GM12878 (cell line): ENCODE data around the gene HDAC9. TPM values are rescaled to one million over a fixed set of nuclear protein-coding genes. Genes with fewer than 3 reads are reported as not detected.
"Not testable (repeated sequence)": the region's sequence is repeated elsewhere in the genome, so short reads cannot be mapped to it uniquely, and the experiment has no call there.

Source experiments
- ATAC-seq: fragments of 200-7000 bp; cut with Tn5 transposase; 3 replicates; pipeline ENCODE4 v1.9.1; 2020; ENCODE audit warnings: mild to moderate bottlenecking, moderate library complexity
- BruUV-seq: library from RNA; stranded (reverse); fragments of 400-500 nt; replicated peaks from 2 replicates; lab custom pipeline; 2021; lab: Mats Ljungman, UMichigan
- CTCF ChIA-PET: fragments of 300-600 bp; sonication (Branson Sonifier 250); formaldehyde crosslinking; extraction: SDS; loops from one replicate; lab custom pipeline; 2021; ENCODE audit warnings: inconsistent platforms; lab: Yijun Ruan, JAX
- POLR2A ChIA-PET: fragments of 350-600 bp; formaldehyde crosslinking; extraction: SDS; loops from one replicate; lab custom pipeline; 2021; ENCODE audit warnings: inconsistent platforms; lab: Charles Lee
- RAD21 ChIA-PET: fragments of 300-600 bp; sonication (Branson Sonifier 250); formaldehyde crosslinking; loops from one replicate; lab custom pipeline; 2023; ENCODE audit warnings: antibody characterized with exemption; ENCODE audit not compliant: unreplicated experiment; lab: Charles Lee
- SMC1A ChIA-PET: fragments of 300-600 bp; sonication (Branson Sonifier 250); formaldehyde crosslinking; loops from one replicate; lab custom pipeline; 2023; ENCODE audit not compliant: unreplicated experiment, uncharacterized antibody; lab: Charles Lee
- DNase-seq: peaks from one replicate; pipeline ENCODE4 v3.0.0-alpha.2; 2011; ENCODE audit warnings: low read depth, low spot score
- FAIRE-seq: peaks from 3 replicates; lab custom pipeline; 2011; peaks lifted over from hg19 to GRCh38; lab: Jason Lieb, UNC
- H2AFZ ChIP-seq: 2 replicates; pipeline ENCODE4 v1.6.0; 2011; ENCODE audit warnings: low read depth, low read length, control low read depth; ENCODE audit not compliant: control insufficient read depth
- H3K27ac ChIP-seq: 2 replicates; pipeline ENCODE4 v1.5.1; 2011; ENCODE audit warnings: control low read depth; ENCODE audit not compliant: control insufficient read depth, insufficient read depth
- H3K27me3 ChIP-seq, 2 experiments: replicated peaks in 1 of 2; 2 replicates each; pipeline versions ENCODE4 v1.6.0 to v1.6.1; 2011; ENCODE audit warnings: low read length in 1 of 2; ENCODE audit not compliant: control insufficient read depth in 2 of 2, insufficient read depth in 2 of 2
- H3K36me3 ChIP-seq, 2 experiments: 2 replicates each; pipeline ENCODE4 v1.5.1; 2011; ENCODE audit warnings: low read length in 1 of 2; ENCODE audit not compliant: control insufficient read depth in 2 of 2, insufficient read depth in 2 of 2
- H3K4me1 ChIP-seq: 2 replicates; pipeline ENCODE4 v1.6.1; 2011; ENCODE audit warnings: mild to moderate bottlenecking, low read length, moderate library complexity, mixed read lengths; ENCODE audit not compliant: control insufficient read depth, insufficient read depth
- H3K4me2 ChIP-seq: 2 replicates; pipeline ENCODE4 v1.6.0; 2011; ENCODE audit warnings: control low read depth; ENCODE audit not compliant: control insufficient read depth, insufficient read depth
- H3K4me3 ChIP-seq: fragments of 200-600 bp; sonication (generic); 2 replicates; pipeline ENCODE4 v1.5.1; 2016
- H3K79me2 ChIP-seq: 2 replicates; pipeline ENCODE4 v1.6.0; 2011; ENCODE audit warnings: low read length; ENCODE audit not compliant: control insufficient read depth, insufficient read depth
- H3K9ac ChIP-seq: 2 replicates; pipeline ENCODE4 v1.8.0; 2011; ENCODE audit warnings: low read length, control low read depth, mixed read lengths; ENCODE audit not compliant: control insufficient read depth, insufficient read depth
- H3K9me3 ChIP-seq: replicated peaks from 3 replicates; pipeline ENCODE4 v1.5.1; 2011; ENCODE audit warnings: mild to moderate bottlenecking, low read length; ENCODE audit not compliant: control insufficient read depth, insufficient read depth
- H4K20me1 ChIP-seq: 2 replicates; pipeline ENCODE4 v1.6.0; 2011; ENCODE audit not compliant: control insufficient read depth, insufficient read depth
- BMI1 ChIP-seq: fragments of 450-650 bp; IDR thresholded peaks from 2 replicates; pipeline ENCODE4 v1.6.1; 2016; ENCODE audit warnings: mild to moderate bottlenecking, moderate library complexity, borderline replicate concordance
- CHD2 ChIP-seq: IDR thresholded peaks from 2 replicates; pipeline ENCODE4 v1.6.1; 2011; ENCODE audit warnings: low read depth, low read length, improper control_type of control experiment, borderline replicate concordance
- FOS ChIP-seq: IDR thresholded peaks from 3 replicates; pipeline ENCODE4 v1.6.1; 2011; ENCODE audit warnings: borderline replicate concordance; ENCODE audit not compliant: insufficient read length; ENCODE audit errors: extremely low read depth
- FOXK2 ChIP-seq: fragments of 450-650 bp; IDR thresholded peaks from 2 replicates; pipeline ENCODE4 v1.6.1; 2017; ENCODE audit warnings: mild to moderate bottlenecking, moderate library complexity
- PAX5 ChIP-seq: IDR thresholded peaks from 2 replicates; pipeline ENCODE4 v1.6.1; 2011; ENCODE audit warnings: low read depth, low read length, borderline replicate concordance
- SIX5 ChIP-seq: IDR thresholded peaks from 2 replicates; pipeline ENCODE4 v1.6.1; 2011; ENCODE audit warnings: mild to moderate bottlenecking, low read depth, low read length, moderate library complexity; ENCODE audit not compliant: severe bottlenecking
- TARDBP ChIP-seq: IDR thresholded peaks from 2 replicates; pipeline ENCODE4 v1.6.1; 2016; ENCODE audit warnings: borderline replicate concordance
- TBL1XR1 ChIP-seq: IDR thresholded peaks from 2 replicates; pipeline ENCODE4 v1.6.1; 2012; ENCODE audit warnings: low read depth, low read length, improper control_type of control experiment
- YY1 ChIP-seq: IDR thresholded peaks from 2 replicates; pipeline ENCODE4 v1.6.1; 2011; ENCODE audit warnings: low read depth, mild to moderate bottlenecking, low read length
- ZNF207 ChIP-seq: fragments of 450-650 bp; IDR thresholded peaks from 2 replicates; pipeline ENCODE4 v1.6.1; 2014; ENCODE audit warnings: antibody characterized with exemption, mild to moderate bottlenecking, borderline replicate concordance
- WGBS: methylation state at CpG from one replicate; pipeline ENCODE4 v1.1.6; 2016; ENCODE audit warnings: low lambda C conversion rate; ENCODE audit not compliant: insufficient replicate concordance, insufficient coverage; ENCODE audit errors: missing lambda C conversion rate; 5-methylcytosine and 5-hydroxymethylcytosine counted together
- in situ Hi-C: fragments of 300-500 bp; cut with MboI; formaldehyde crosslinking; loops from 9 replicates; pipeline ENCODE4 v1.14.3; 2018; ENCODE audit warnings: mixed read lengths
- intact Hi-C: fragments of 100-400 bp; cut with micrococcal nuclease; formaldehyde crosslinking; loops from one replicate; pipeline ENCODE4 v1.14.2; 2022; ENCODE audit not compliant: unreplicated experiment
- polyA plus RNA-seq, 11 experiments: library from polyadenylated mRNA; depleted of rRNA in 4 of 11; unstranded in 6 of 11; stranded (reverse) in 5 of 11; fragments of >200 nt; fragmentation: Nextera tagmentation in 4 of 11; fragmentation: Illumina TruSeq in 1 of 11; extraction: Ambion mirVana in 4 of 11; extraction: Trizol in 1 of 11; gene quantifications; 1 replicate in 1 of 11; 2 replicates in 10 of 11; pipeline versions ENCODE4 v1.2.1 to v1.2.3, GENCODE V29; 2011 to 2016; ENCODE audit warnings: inconsistent platforms in 2 of 11, missing spikeins in 2 of 11, low read depth in 1 of 11
- total RNA-seq, 4 experiments: library from RNA; depleted of rRNA in 3 of 4; stranded (reverse); fragments of >200 nt in 3 of 4; fragmentation: Illumina TruSeq in 1 of 4; extraction: Trizol in 1 of 4; gene quantifications; 2 replicates each; pipeline versions ENCODE4 v1.2.1 to v1.2.3, GENCODE V29; 2013 to 2021
- TF ChIP-seq, protein P1 (sequence below): fragments of 450-650 bp; IDR thresholded peaks from 2 replicates; pipeline ENCODE4 v1.6.1; 2017; ENCODE audit warnings: borderline replicate concordance

The HDAC9 gene
- total and polyA plus RNA-seq, 10 of the 15 experiments (the other 5 are each of a cell fraction or from before 2014, with no cell fraction given) = 0.73 to 12.8 (median 0.92) TPM

DNA sequence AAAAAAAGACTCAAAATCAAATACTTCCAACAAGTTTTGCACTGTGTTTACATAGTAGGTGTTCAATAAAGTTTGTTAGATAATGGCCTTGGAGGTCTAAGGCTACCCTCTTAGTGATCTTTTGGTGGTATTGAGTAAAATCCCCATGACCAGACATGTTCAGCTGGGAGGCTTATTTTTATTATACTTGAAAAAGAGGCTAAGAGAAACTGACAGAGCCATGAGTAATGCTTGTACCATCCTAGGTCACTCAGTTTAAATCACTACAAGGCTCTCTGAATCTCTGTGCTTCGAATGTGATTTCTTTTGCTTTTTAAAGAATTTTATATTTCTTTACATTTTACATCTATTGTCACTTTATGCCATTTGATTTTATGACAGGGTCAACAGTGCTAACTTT is 531.3 kb downstream of the HDAC9 start (continued):
- TF ChIP-seq, protein P1, sequence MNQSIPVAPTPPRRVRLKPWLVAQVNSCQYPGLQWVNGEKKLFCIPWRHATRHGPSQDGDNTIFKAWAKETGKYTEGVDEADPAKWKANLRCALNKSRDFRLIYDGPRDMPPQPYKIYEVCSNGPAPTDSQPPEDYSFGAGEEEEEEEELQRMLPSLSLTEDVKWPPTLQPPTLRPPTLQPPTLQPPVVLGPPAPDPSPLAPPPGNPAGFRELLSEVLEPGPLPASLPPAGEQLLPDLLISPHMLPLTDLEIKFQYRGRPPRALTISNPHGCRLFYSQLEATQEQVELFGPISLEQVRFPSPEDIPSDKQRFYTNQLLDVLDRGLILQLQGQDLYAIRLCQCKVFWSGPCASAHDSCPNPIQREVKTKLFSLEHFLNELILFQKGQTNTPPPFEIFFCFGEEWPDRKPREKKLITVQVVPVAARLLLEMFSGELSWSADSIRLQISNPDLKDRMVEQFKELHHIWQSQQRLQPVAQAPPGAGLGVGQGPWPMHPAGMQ = no peak
- TF ChIP-seq FOS = no peak

DNA sequence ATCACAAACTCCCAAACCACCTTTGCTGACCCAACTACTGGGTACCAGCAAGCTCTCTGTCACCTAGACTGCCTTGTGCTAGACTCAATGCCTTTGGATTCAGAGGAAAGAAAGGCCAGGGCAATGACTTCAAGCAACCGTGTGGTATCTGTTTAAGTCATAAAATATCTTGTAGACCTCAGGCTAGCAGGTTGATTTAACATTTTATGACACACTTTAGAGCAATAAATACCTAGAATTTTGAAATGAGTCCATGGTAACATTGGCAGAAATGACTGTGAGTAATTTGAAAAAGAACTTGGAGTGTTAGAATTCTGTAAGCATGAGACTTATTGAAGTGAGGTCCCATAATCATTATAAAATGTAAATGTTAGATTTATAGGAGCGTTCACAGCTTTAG is 534.7 kb downstream of the HDAC9 start:
- no peaks in the 10 kb centered on the region for H3K79me2 ChIP-seq
- no peak for FAIRE-seq
- no peaks in the 10 kb centered on the region for H4K20me1 ChIP-seq
- H2AFZ ChIP-seq = no peak overlapping the region
- ChIA-PET SMC1A (interaction anchor here (1.5 kb wide), 1 partner anchor 11 kb away, joined by 3 read pairs; no protein-coding TSS in a partner anchor), RAD21 (no interaction called here), CTCF (interaction anchor here (1.1 to 1.3 kb wide), 2 partner anchors 14 to 21 kb away, joined by 3 read pairs; no protein-coding TSS in a partner anchor)
- H3K36me3 ChIP-seq = no peaks in the 10 kb centered on the region
- BruUV-seq = no TSS peak
- no peaks in the 10 kb centered on the region for H3K9me3 ChIP-seq
- no peaks in the 10 kb centered on the region for H3K4me1 ChIP-seq
- H3K27me3 ChIP-seq = no peaks in the 10 kb centered on the region
- ATAC-seq = no peak
- H3K4me3 ChIP-seq = no peak overlapping the region
- H3K4me2 ChIP-seq = no peak overlapping the region
- in situ Hi-C loops = no loop called here
- no peak for DNase-seq
- WGBS = 20% methylated on average over 2 of the region's 2 CpGs
- H3K27ac ChIP-seq = no peak overlapping the region
- no peak for TF ChIP-seq YY1
- TF ChIP-seq TBL1XR1 = no peak
- TF ChIP-seq BMI1 = no peak
- no peak for TF ChIP-seq ZNF207
- TF ChIP-seq TARDBP = no peak
- no peak for TF ChIP-seq FOXK2
- no peak for TF ChIP-seq PAX5
- no peak for TF ChIP-seq SIX5
- TF ChIP-seq CHD2 = no peak
- TF ChIP-seq, all 136 proteins: peak for 0
- intact Hi-C loops = no loop called here
- POLR2A ChIA-PET = no interaction called here
- H3K9ac ChIP-seq = no peak overlapping the region

DNA sequence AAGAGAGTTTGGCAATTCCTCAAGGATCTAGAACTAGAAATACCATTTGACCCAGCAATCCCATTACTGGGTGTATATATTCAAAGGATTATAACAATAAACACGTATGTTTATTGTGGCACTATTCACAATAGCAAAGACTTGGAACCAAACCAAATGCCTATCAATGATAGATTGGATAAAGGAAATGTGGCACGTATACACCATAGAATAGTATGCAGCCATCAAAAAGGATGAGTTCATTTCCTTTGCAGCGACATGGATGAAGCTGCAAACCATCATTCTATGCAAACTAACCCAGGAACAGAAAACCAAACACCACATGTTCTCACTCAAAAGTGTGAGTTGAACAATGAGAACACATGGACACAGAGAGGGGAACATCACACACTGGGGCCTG is 537.4 kb downstream of the HDAC9 start:
- H3K79me2 ChIP-seq, CTCF ChIA-PET, H3K4me2 ChIP-seq, SMC1A ChIA-PET, H3K27me3 ChIP-seq, intact Hi-C loops, FAIRE-seq, H3K4me3 ChIP-seq, H3K9me3 ChIP-seq, H3K27ac ChIP-seq, in situ Hi-C loops, H3K36me3 ChIP-seq, RAD21 ChIA-PET, BruUV-seq, POLR2A ChIA-PET, ATAC-seq, H4K20me1 ChIP-seq, DNase-seq, H3K4me1 ChIP-seq, H3K9ac ChIP-seq, H2AFZ ChIP-seq: not testable (repeated sequence)
- 40% methylated on average over 3 of the region's 3 CpGs for WGBS
